Endodermal cell (in vitro differentiated cells): ENCODE results near the gene MPP2. TPM values are rescaled to one million over a fixed set of nuclear protein-coding genes. Genes with fewer than 3 reads are reported as not detected.

Experiments
- DNase-seq: peaks from one replicate; pipeline ENCODE4 v3.0.0-alpha.2; 2017
- H3K27ac ChIP-seq: 2 replicates; pipeline ENCODE4 v1.5.1; 2013; ENCODE audit warnings: mild to moderate bottlenecking, low read depth, low read length, moderate library complexity
- H3K27me3 ChIP-seq: 2 replicates; pipeline ENCODE4 v1.6.1; 2013; ENCODE audit warnings: mild to moderate bottlenecking, low read length, moderate library complexity; ENCODE audit not compliant: insufficient read depth, control insufficient read depth, poor library complexity, severe bottlenecking
- H3K36me3 ChIP-seq: 2 replicates; pipeline ENCODE4 v1.7.0; 2013; ENCODE audit warnings: mild to moderate bottlenecking, low read length, moderate library complexity; ENCODE audit not compliant: control insufficient read depth, insufficient read depth
- H3K4me1 ChIP-seq: one replicate; pipeline ENCODE4 v1.7.0; 2013; ENCODE audit warnings: low read length; ENCODE audit not compliant: control insufficient read depth, insufficient read depth
- H3K4me3 ChIP-seq: 2 replicates; pipeline ENCODE4 v1.5.1; 2013; ENCODE audit warnings: mild to moderate bottlenecking, low read length, moderate library complexity
- H3K9ac ChIP-seq: 2 replicates; pipeline ENCODE4 v1.6.1; 2013; ENCODE audit warnings: mild to moderate bottlenecking, low read length, moderate library complexity; ENCODE audit not compliant: poor library complexity, severe bottlenecking; ENCODE audit errors: extremely low read depth
- H3K9me3 ChIP-seq: 2 replicates; pipeline ENCODE4 v1.6.1; 2013; ENCODE audit warnings: mild to moderate bottlenecking, low read length, moderate library complexity; ENCODE audit not compliant: control insufficient read depth
- H3K27ac Mint-ChIP-seq: 2 replicates; pipeline ENCODE4 v1.8.0; 2020; ENCODE audit warnings: mixed read lengths
- H3K27me3 Mint-ChIP-seq: 2 replicates; pipeline ENCODE4 v1.8.0; 2021; ENCODE audit warnings: mild to moderate bottlenecking, mixed read lengths; ENCODE audit not compliant: insufficient read depth
- H3K36me3 Mint-ChIP-seq: 2 replicates; pipeline ENCODE4 v1.8.0; 2020; ENCODE audit warnings: low read depth, mixed read lengths
- H3K4me1 Mint-ChIP-seq: 2 replicates; pipeline ENCODE4 v1.8.0; 2020; ENCODE audit warnings: mixed read lengths
- H3K4me3 Mint-ChIP-seq: 2 replicates; pipeline ENCODE4 v1.8.0; 2020; ENCODE audit warnings: mild to moderate bottlenecking, moderate library complexity, mixed read lengths
- H3K9me3 Mint-ChIP-seq: 2 replicates; pipeline ENCODE4 v1.8.0; 2020; ENCODE audit warnings: mild to moderate bottlenecking, mixed read lengths
- WGBS, 2 experiments: methylation state at CpG; one replicate each; pipeline versions ENCODE4 v1.1.5 to v1.1.7; 2013; ENCODE audit warnings: missing lambda C conversion rate in 2 of 2, mixed read lengths in 1 of 2; ENCODE audit not compliant: insufficient coverage in 1 of 2, insufficient read length in 1 of 2; 5-methylcytosine and 5-hydroxymethylcytosine counted together
- total RNA-seq, 2 donors: library from RNA; stranded (reverse); fragmentation: NEBNext Ultra II Directional in 1 of 2; extraction: Animal tissue kit (Norgen Biotek cat#: 25700) in 1 of 2; gene quantifications; 2 replicates in 1 of 2; 3 replicates in 1 of 2; pipeline ENCODE4 v1.2.1, GENCODE V29; 2021
- TF ChIP-seq, protein P1 (sequence below): fragments of 200-600 bp; sonication (generic); conservative IDR thresholded peaks from 2 replicates; pipeline ENCODE4 v1.5.0; 2021; ENCODE audit warnings: antibody characterized with exemption, mild to moderate bottlenecking

MPP2 gene
- total RNA-seq, 2 donors from 2014 or later, result 16.2 to 18.3 TPM

DNA sequence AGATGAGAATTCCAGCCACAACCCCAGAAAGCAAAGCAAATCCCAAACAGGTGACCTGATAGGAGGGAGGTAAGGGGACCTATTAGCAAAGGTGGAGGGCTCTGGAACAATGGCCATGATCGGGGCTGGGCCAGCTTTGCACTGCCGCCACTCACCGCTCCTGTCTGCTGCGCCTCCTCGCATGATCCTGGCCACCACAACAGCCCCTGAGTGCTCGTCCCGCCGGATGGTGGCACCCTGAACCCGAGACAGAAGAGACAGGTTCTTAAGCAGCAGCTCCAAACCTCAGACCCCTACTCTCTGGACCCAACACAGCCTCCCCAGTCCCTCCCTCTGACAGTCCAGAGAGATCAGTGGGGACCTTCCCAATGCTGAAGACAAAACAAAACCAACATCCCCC is 79.7 kb downstream of the MPP2 start:
- WGBS, 2 experiments, result 94 to 95% methylated on average over 6 to 9 of the region's 9 CpGs
- peaks cover 10% of the 10 kb centered on the region for H3K27me3 Mint-ChIP-seq
- no peak overlapping the region for H3K27ac Mint-ChIP-seq

GRCh38 chr17:43826206-43826605 is 81.1 kb downstream of the MPP2 start:
- Histone ChIP-seq H3K9me3 (no peaks in the 10 kb centered on the region), H3K27ac (no peak overlapping the region), H3K4me1 (no peaks in the 10 kb centered on the region), H3K4me3 (no peak overlapping the region), H3K9ac (no peak overlapping the region), H3K36me3 (no peaks in the 10 kb centered on the region), H3K27me3 (no peaks in the 10 kb centered on the region)
- DNase-seq, result no peak
- peaks cover 1% of the 10 kb centered on the region for H3K36me3 Mint-ChIP-seq
- H3K27me3 Mint-ChIP-seq, result peaks cover 2% of the 10 kb centered on the region
- no peaks in the 10 kb centered on the region for H3K9me3 Mint-ChIP-seq
- no peak overlapping the region for H3K4me3 Mint-ChIP-seq
- H3K4me1 Mint-ChIP-seq, result peaks cover 7% of the 10 kb centered on the region
- TF ChIP-seq, protein P1, sequence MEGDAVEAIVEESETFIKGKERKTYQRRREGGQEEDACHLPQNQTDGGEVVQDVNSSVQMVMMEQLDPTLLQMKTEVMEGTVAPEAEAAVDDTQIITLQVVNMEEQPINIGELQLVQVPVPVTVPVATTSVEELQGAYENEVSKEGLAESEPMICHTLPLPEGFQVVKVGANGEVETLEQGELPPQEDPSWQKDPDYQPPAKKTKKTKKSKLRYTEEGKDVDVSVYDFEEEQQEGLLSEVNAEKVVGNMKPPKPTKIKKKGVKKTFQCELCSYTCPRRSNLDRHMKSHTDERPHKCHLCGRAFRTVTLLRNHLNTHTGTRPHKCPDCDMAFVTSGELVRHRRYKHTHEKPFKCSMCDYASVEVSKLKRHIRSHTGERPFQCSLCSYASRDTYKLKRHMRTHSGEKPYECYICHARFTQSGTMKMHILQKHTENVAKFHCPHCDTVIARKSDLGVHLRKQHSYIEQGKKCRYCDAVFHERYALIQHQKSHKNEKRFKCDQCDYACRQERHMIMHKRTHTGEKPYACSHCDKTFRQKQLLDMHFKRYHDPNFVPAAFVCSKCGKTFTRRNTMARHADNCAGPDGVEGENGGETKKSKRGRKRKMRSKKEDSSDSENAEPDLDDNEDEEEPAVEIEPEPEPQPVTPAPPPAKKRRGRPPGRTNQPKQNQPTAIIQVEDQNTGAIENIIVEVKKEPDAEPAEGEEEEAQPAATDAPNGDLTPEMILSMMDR, result no peak
- 93 to 94% methylated on average over 7 of the region's 7 CpGs for WGBS, 2 experiments
- H3K27ac Mint-ChIP-seq, result no peak overlapping the region

More for the DNA sequence above, 79.7 kb downstream of the MPP2 start:
- no peak overlapping the region for H3K9ac ChIP-seq
- H3K36me3 Mint-ChIP-seq, result peaks cover 1% of the 10 kb centered on the region
- no peaks in the 10 kb centered on the region for H3K4me1 ChIP-seq
- no peak for DNase-seq
- no peaks in the 10 kb centered on the region for H3K36me3 ChIP-seq
- no peak overlapping the region for H3K4me3 Mint-ChIP-seq
- H3K4me1 Mint-ChIP-seq, result peaks cover 18% of the 10 kb centered on the region
- H3K4me3 ChIP-seq, result no peak overlapping the region
- no peaks in the 10 kb centered on the region for H3K9me3 ChIP-seq
- H3K9me3 Mint-ChIP-seq, result no peaks in the 10 kb centered on the region
- no peaks in the 10 kb centered on the region for H3K27me3 ChIP-seq
- no peak overlapping the region for H3K27ac ChIP-seq
- TF ChIP-seq, protein P1, result no peak

DNA sequence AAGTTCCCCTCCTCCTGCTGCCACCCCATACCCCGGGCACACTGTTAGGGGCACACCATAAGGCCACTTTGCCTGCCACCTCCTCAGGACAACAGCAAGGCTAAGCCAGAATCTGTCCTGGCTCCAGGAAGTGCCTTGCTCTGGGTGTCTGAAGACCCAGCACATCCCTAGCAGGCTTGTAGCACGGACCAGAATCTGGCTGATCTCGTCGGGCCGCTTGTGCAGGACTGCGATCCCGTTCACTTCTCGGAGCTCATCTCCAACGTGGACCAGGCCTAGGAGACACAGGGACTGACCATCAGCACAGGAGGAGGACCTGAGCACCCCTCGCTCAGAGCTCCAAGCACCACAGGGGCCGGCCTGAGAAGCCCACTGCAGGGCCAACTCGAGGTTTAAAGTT is 81.8 kb downstream of the MPP2 start:
- Mint-ChIP-seq H3K27me3 (no peaks in the 10 kb centered on the region), H3K4me3 (no peak overlapping the region), H3K4me1 (peaks cover 1% of the 10 kb centered on the region), H3K36me3 (peaks cover 2% of the 10 kb centered on the region), H3K9me3 (no peaks in the 10 kb centered on the region), H3K27ac (no peak overlapping the region)
- no peak overlapping the region for H3K9ac ChIP-seq
- TF ChIP-seq, protein P1, result no peak
- H3K36me3 ChIP-seq, result no peaks in the 10 kb centered on the region
- WGBS, 2 experiments, result 91 to 92% methylated on average over 2 to 12 of the region's 12 CpGs
- no peak for DNase-seq
- H3K4me3 ChIP-seq, result no peak overlapping the region
- no peaks in the 10 kb centered on the region for H3K27me3 ChIP-seq
- H3K9me3 ChIP-seq, result no peaks in the 10 kb centered on the region
- no peaks in the 10 kb centered on the region for H3K4me1 ChIP-seq
- no peak overlapping the region for H3K27ac ChIP-seq

Other genes starting within 250 kb of the MPP2 start
- gene MEOX1, start 245.6 kb downstream of the MPP2 start, total RNA-seq, result not detected
- gene SOST, start 148.7 kb downstream of the MPP2 start, total RNA-seq, result not detected
- 10 to 100 TPM; 25.4 to 31.0 TPM for gene DUSP3, start 128.6 kb downstream of the MPP2 start, total RNA-seq
- gene CFAP97D1, start 127.1 kb downstream of the MPP2 start, total RNA-seq, result not detected
- 1 to 10 TPM; 5.8 to 6.8 TPM for gene MPP3, start 74.4 kb downstream of the MPP2 start, total RNA-seq
- not detected for gene CD300LG, start 60.4 kb downstream of the MPP2 start, total RNA-seq
- gene PPY, start 34.9 kb upstream of the MPP2 start, total RNA-seq, result not detected
- 1 to 10 TPM; 1.3 to 1.4 TPM for gene PYY, start 46.4 kb upstream of the MPP2 start, total RNA-seq
- 1 to 10 TPM; 1.4 to 2.1 TPM for gene NAGS, start 97.1 kb upstream of the MPP2 start, total RNA-seq
- gene TMEM101, start 107.4 kb upstream of the MPP2 start, total RNA-seq, result 10 to 100 TPM; 27.2 to 27.7 TPM
- 100 to 1,000 TPM in 1 of 2 donors, 10 to 100 TPM in 1; 97.7 to 102 TPM for gene LSM12, start 159.1 kb upstream of the MPP2 start, total RNA-seq
- 100 to 1,000 TPM in 1 of 2 donors, 10 to 100 TPM in 1; 88.8 to 129 TPM for gene G6PC3, start 163.2 kb upstream of the MPP2 start, total RNA-seq
- 10 to 100 TPM; 36.9 to 64.6 TPM for gene HDAC5, start 216.1 kb upstream of the MPP2 start, total RNA-seq
- 10 to 100 TPM; 20.9 to 23.4 TPM for gene HROB, start 234.4 kb upstream of the MPP2 start, total RNA-seq